GM18870 (cell line): ENCODE measurements around the gene TMEM92.

Experiments
- ATAC-seq: cut with Tn5 transposase; IDR thresholded peaks from one replicate; pipeline ENCODE4 v1.9.1; 2021; ENCODE audit warnings: moderate library complexity; ENCODE audit not compliant: unreplicated experiment

The TMEM92 gene

GRCh38 chr17:50322271-50322670 lies 48.0 kb downstream of the TMEM92 start:
- no peak for ATAC-seq

GRCh38 chr17:50323060-50323459 lies 48.8 kb downstream of the TMEM92 start:
- ATAC-seq, result no peak

GRCh38 chr17:50325906-50326305 lies 51.6 kb downstream of the TMEM92 start:
- no peak for ATAC-seq

GRCh38 chr17:50326831-50327364 lies 52.6 kb downstream of the TMEM92 start:
- no peak for ATAC-seq

GRCh38 chr17:50328363-50329325 lies 54.4 kb downstream of the TMEM92 start:
- no peak for ATAC-seq

GRCh38 chr17:50329716-50330115 lies 55.5 kb downstream of the TMEM92 start:
- ATAC-seq, result no peak

GRCh38 chr17:50330151-50330775 lies 56.0 kb downstream of the TMEM92 start:
- no peak for ATAC-seq
